ENCODE results near the gene ENTPD2.

Gene ENTPD2

DNA sequence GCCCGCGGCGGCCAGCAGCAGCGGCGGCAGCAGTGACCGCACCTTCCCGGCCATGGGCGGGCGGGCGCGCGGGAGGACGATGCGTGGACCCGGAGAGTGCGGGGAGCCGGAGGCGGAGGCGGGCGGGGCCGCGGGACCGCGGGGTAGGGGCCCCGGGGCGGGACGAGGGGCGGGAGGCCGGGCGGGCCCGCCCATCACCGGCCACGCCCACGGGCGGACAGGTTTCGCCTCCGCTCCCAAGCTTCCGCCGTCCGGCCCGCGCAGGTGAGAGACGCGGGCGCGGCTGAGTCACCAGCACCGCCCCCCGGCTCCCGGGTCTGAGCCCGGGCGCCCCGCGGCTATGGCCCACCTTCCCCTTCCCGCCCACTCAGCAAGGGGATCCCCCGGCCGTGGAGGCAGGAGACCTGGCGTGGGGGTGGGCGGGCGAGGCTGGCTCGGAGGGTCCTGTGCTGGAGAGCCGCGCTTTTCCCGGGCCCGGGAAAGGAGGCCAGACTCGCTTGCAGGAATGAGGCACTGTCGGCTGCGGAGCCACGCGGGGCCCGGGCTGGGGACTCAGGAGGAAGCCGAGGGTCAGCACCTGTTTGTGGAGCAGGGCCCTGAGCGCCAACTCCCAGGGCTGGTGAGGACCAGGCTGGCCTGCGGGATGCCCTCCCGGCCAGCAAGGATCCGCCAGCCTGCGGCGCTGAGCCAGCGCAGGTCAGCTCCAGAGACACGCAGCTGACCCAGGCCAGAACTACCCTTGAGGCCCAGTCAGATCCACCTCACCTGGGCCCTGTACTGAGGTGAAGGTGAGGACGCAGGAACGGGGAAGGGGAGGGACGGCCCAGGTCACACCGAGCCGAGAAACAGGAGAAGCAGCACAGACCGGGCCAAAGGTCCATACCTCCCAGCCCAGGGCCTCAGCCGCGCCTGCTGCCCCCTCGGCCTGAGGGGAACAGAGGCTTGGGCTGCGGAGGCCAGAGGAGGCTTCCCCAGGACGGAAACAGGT, at the start of gene ENTPD2:
Gene ENTPD2, minus strand, starts transcription at position 118 of the 988 bp plus-strand sequence. Its CDS starts 64 bp downstream, at position 54.
- Histone ChIP-seq H3K4me1 (ENCODE audit: insufficient read depth, low read length) (peaks cover 13% of the 10 kb centered on the region), H3K36me3 (ENCODE audit: insufficient read depth, low read length) (no peaks in the 10 kb centered on the region), H2AFZ (ENCODE audit: low read depth, low read length) (no peak within 1 kb of the TSS), H3K4me3 (ENCODE audit: low read length) (no peak within 1 kb of the TSS), H3K9me3 (ENCODE audit: low read length) (no peaks in the 10 kb centered on the region), H3K27me3 (ENCODE audit: insufficient read depth, low read length) (peaks cover 80% of the 10 kb centered on the region)

DNA sequence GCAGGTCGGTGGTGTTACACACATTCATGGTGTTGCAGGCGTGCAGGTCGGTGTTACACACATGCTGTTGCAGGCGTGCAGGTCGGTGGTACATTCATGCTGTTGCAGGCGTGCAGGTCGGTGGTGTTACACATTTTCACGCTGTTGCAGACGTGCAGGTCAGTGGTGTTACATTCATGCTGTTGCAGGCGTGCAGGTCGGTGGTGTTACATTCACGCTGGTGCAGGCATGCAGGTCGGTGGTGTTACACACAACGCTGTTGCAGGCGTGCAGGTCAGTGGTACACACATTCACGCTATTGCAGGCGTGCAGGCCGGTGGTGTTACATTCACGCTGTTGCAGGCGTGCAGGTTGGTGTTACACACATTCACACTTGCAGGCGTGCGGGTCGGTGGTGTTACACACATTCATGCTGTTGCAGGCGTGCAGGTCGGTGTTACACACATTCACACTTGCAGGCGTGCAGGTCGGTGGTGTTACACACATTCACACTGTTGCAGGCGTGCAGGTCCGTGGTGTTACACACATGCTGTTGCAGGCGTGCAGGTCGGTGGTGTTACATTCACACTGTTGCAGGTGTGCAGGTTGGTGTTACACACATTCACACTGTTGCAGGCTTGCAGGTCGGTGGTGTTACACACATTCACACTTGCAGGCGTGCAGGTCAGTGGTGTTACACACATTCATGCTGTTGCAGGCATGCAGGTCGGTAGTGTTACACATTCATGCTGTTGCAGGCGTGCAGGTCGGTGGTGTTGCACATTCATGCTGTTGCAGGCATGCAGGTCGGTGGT, 49.5 kb upstream of the ENTPD2 start:
- H3K27me3 ChIP-seq (ENCODE audit: insufficient read depth, low read length) = no peaks in the 10 kb centered on the region
- no peak overlapping the region for H3K4me3 ChIP-seq (ENCODE audit: low read length)
- H3K4me1 ChIP-seq (ENCODE audit: insufficient read depth, low read length) = no peaks in the 10 kb centered on the region
- H3K9me3 ChIP-seq (ENCODE audit: low read length) = peaks cover 21% of the 10 kb centered on the region
- H3K36me3 ChIP-seq (ENCODE audit: insufficient read depth, low read length) = peaks cover 78% of the 10 kb centered on the region
- no peak overlapping the region for H2AFZ ChIP-seq (ENCODE audit: low read depth, low read length)

DNA sequence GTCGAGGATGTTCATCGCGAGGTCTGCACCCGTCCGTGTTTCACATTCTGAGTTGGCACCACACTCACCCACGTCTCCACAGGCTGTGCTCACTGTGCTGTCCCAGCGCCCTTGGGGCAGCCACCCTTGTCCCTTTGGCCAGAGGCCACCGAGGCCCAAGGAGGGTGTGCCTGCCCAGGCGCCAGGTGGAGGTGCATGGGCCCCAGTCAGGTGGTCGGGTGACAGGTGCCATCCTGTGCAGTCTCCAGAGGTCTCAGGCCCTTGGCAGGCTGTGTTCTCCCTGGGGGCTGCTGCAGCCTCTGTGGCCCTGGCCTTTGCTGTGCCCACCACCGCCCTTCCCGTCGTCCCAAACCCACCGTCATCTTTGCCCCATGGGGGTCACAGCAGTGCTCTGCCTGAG, 45.4 kb upstream of the ENTPD2 start:
- H3K27me3 ChIP-seq (ENCODE audit: insufficient read depth, low read length) = no peaks in the 10 kb centered on the region

DNA sequence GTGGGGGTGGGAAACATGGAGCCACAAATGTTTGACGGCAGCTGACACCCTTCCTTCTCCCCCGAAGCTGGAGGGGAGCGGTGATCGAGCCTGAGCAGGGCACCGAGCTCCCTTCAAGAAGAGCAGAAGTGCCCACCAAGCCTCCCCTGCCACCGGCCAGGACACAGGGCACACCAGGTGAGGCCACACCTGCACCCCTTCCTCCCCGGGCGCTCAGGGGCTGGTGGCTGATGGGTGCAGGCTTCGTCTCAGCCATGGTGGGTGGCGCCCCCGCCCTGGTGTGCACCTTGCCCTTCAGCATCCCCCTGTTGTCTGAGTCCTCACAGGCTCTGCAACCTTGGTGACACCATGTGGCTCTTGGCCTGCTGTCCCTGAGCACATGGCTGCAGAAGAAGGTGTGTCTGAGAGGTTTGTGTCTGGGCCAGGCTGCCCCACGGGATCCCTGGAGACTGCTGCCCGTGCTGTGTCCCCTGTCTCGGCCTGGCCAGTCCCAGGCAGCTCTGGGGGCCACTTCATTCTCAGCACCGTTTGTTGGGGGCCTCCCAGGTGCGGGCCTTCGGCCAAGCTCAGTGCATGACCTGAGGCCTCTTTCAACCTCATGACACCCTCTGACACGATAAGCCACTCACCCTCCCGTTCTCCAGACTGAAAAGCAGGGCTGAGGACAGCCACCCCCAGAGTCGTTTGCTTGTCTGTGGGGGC, 44.1 kb upstream of the ENTPD2 start:
- H3K27me3 ChIP-seq (ENCODE audit: insufficient read depth, low read length) = no peaks in the 10 kb centered on the region
- no peak overlapping the region for H3K4me3 ChIP-seq (ENCODE audit: low read length)
- no peak overlapping the region for H2AFZ ChIP-seq (ENCODE audit: low read depth, low read length)
- peaks cover 65% of the 10 kb centered on the region for H3K36me3 ChIP-seq (ENCODE audit: insufficient read depth, low read length)
- H3K4me1 ChIP-seq (ENCODE audit: insufficient read depth, low read length) = no peaks in the 10 kb centered on the region
- H3K9me3 ChIP-seq (ENCODE audit: low read length) = peaks cover 16% of the 10 kb centered on the region

More for the DNA sequence above, 45.4 kb upstream of the ENTPD2 start:
- no peak overlapping the region for H2AFZ ChIP-seq (ENCODE audit: low read depth, low read length)
- H3K4me3 ChIP-seq (ENCODE audit: low read length) = no peak overlapping the region
- no peaks in the 10 kb centered on the region for H3K4me1 ChIP-seq (ENCODE audit: insufficient read depth, low read length)
- peaks cover 76% of the 10 kb centered on the region for H3K36me3 ChIP-seq (ENCODE audit: insufficient read depth, low read length)
- peaks cover 21% of the 10 kb centered on the region for H3K9me3 ChIP-seq (ENCODE audit: low read length)

DNA sequence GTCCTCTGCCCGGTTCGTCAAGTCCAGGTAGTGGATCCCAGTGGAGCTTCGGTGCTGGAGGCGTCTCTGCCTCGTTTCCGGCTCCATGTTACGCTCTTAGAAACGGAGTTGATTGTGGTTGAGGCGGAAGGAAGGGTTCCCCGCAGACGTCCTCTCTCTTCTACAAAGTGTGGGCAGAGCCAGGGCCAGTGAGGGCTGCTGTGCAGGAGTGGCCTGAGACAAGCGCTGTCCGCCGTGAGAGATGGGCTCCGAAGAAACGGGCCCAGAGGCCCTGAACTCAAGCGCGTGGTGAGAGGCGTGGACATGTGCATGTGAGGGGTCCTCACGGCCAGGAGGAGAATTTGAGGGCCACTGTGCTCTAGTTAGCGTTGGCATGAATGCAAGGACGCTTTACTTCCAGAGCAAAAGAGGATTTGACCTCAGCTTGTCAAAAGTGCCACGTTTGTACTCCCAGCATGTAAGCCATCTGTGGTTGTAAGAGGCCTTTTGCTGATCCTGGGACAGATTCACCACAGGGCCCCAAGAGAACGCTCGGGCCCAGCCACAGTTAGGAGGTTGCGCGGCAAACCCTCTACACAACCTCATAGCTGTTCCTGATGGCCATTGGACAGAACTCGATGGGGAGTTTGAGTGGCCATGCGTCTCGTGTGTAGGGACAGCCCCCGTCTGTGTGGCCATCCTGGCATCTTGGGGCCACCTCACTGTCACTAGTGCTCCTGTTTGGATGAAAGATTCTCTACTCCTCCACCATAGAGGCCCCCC, 43.1 kb upstream of the ENTPD2 start:
- H3K4me1 ChIP-seq (ENCODE audit: insufficient read depth, low read length) = no peaks in the 10 kb centered on the region

DNA sequence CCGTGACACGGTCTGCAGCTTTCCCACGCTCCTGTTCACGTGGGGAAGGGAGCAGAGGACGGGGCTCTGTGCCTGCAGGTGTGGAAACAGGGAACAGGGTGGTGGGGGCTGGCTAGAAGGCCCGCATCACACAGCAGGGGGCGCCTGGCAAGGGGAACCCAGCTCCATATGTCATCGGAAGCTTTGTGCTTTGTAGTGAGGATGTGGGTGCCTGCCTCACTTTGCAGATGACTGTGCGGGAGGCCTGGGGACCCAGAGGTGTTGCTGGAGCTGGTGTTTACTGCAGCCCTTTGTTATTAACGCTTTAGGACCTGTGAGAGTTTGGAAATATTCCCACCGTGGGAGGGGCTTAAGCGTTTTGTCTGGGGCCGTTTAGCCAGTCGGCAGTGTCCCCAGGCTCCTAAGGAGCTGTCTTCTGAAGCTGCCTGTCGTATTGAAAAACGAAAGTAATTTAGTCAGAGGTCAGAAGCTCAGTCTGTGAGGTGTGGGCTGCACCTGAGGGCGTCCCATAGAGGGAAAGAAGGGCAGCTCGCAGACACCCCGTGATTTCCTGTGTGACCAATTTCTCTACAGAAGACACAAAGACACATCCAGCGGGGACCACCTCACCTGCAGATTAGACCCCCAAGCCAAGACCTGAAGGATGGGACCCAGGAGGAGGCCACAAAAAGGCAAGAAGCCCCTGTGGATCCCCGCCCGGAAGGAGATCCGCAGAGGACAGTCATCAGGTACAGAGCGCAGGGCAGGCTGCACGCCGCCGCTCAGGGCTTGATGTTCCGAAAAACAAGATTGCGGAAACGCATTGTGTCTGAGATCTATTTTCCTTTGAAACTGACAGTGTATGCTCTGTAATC, 42.0 kb upstream of the ENTPD2 start:
- no peaks in the 10 kb centered on the region for H3K9me3 ChIP-seq (ENCODE audit: low read length)
- peaks cover 48% of the 10 kb centered on the region for H3K36me3 ChIP-seq (ENCODE audit: insufficient read depth, low read length)

More for the DNA sequence above, 43.1 kb upstream of the ENTPD2 start:
- H3K9me3 ChIP-seq (ENCODE audit: low read length) = peaks cover 6% of the 10 kb centered on the region
- H3K4me3 ChIP-seq (ENCODE audit: low read length) = no peak overlapping the region
- no peaks in the 10 kb centered on the region for H3K27me3 ChIP-seq (ENCODE audit: insufficient read depth, low read length)
- no peak overlapping the region for H2AFZ ChIP-seq (ENCODE audit: low read depth, low read length)
- H3K36me3 ChIP-seq (ENCODE audit: insufficient read depth, low read length) = peaks cover 58% of the 10 kb centered on the region

DNA sequence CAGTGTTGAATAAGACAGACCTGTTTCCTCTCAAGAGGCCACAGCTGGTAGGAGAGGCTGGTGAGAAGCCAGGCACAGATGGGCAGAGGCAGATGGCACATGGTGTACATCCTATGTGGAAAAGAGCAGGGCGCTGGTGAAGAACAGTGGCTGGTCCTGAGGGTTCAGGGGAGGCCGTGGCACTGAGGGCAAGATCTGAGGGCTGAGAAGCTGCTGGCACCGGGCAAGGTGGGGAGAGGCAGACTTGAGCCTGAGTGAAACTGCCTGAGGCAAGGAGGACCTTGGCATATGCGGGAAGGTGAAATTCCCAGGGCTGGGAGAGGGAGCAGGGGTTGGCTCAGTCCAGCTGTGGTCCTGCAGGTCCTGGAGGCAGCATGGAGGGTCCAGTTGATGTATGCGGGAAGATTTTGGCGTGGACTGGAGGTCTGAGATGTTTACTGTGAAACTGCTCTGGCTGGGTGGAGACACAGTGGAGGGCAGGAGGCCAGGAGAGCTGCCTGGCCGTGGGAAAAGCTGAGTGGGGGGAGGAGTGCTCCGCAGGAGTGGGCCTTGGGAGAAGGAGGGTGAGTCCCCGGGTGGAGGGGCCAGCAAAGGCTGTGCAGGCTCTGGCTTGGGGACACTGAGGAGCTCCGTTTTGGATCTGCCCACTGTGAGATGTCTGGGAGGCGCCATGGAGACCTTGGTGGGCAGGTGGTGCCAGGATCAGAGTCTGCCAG, 35.5 kb upstream of the ENTPD2 start:
- no peak overlapping the region for H2AFZ ChIP-seq (ENCODE audit: low read depth, low read length)
- no peaks in the 10 kb centered on the region for H3K27me3 ChIP-seq (ENCODE audit: insufficient read depth, low read length)
- no peaks in the 10 kb centered on the region for H3K9me3 ChIP-seq (ENCODE audit: low read length)

More for the DNA sequence above, 42.0 kb upstream of the ENTPD2 start:
- Histone ChIP-seq H2AFZ (ENCODE audit: low read depth, low read length) (no peak overlapping the region), H3K4me3 (ENCODE audit: low read length) (no peak overlapping the region), H3K4me1 (ENCODE audit: insufficient read depth, low read length) (no peaks in the 10 kb centered on the region), H3K27me3 (ENCODE audit: insufficient read depth, low read length) (no peaks in the 10 kb centered on the region)

DNA sequence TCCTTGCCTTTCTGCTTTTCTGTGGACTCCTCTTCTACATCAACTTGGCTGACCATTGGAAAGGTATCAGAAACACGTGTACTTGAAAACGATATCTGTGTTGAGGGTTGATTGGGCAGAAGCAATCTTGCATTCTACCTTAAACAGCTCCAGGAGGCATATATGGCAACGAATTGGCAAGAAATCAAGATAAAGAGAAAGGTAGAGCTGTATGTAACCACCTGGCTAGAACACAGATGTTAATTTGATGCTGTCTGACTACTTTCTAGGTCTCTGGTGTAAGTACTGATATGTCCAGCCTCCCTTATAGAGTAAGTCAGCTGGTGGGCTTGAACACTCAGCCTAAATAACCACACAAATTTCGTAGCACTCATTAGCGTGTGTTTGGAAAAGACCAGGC, 34.3 kb upstream of the ENTPD2 start:
- Histone ChIP-seq H3K4me1 (ENCODE audit: insufficient read depth, low read length) (peaks cover 20% of the 10 kb centered on the region), H3K4me3 (ENCODE audit: low read length) (peak overlapping the region; percentile 72), H2AFZ (ENCODE audit: low read depth, low read length) (no peak overlapping the region), H3K9me3 (ENCODE audit: low read length) (no peaks in the 10 kb centered on the region), H3K27me3 (ENCODE audit: insufficient read depth, low read length) (peaks cover 8% of the 10 kb centered on the region), H3K36me3 (ENCODE audit: insufficient read depth, low read length) (peaks cover 11% of the 10 kb centered on the region)

More for the DNA sequence above, 35.5 kb upstream of the ENTPD2 start:
- Histone ChIP-seq H3K36me3 (ENCODE audit: insufficient read depth, low read length) (peaks cover 11% of the 10 kb centered on the region), H3K4me3 (ENCODE audit: low read length) (no peak overlapping the region), H3K4me1 (ENCODE audit: insufficient read depth, low read length) (peaks cover 15% of the 10 kb centered on the region)

DNA sequence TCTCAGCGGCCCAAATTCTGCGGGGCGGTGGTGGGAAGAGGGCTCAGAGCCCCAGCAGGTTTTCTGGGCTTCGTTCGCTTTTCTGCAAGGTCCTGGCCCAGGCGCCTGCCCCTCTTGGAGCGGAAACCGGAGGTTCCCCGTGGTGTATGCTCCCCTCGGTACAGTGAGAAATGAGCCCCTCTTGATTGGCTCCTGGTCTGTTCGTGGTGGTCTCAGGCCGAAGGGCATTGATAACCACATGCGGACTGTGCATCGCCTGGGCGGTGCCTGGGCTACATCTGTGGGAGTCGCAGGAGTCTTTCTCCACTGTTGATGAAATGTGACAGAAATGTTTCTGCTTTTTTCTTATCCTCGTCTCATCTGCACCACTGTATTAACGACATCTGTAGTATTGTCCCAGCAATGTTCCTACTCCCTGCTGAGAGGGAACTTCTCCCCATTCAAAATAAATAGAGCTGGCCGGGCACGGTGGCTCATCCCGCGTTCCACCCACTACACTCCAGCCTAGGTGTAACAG, 33.6 kb upstream of the ENTPD2 start:
- H3K27me3 ChIP-seq (ENCODE audit: insufficient read depth, low read length) = peaks cover 14% of the 10 kb centered on the region
- no peaks in the 10 kb centered on the region for H3K9me3 ChIP-seq (ENCODE audit: low read length)
- H2AFZ ChIP-seq (ENCODE audit: low read depth, low read length) = peak overlapping the region; percentile 79
- peaks cover 9% of the 10 kb centered on the region for H3K36me3 ChIP-seq (ENCODE audit: insufficient read depth, low read length)
- H3K4me1 ChIP-seq (ENCODE audit: insufficient read depth, low read length) = peaks cover 20% of the 10 kb centered on the region
- peak overlapping the region; percentile 72 for H3K4me3 ChIP-seq (ENCODE audit: low read length)

DNA sequence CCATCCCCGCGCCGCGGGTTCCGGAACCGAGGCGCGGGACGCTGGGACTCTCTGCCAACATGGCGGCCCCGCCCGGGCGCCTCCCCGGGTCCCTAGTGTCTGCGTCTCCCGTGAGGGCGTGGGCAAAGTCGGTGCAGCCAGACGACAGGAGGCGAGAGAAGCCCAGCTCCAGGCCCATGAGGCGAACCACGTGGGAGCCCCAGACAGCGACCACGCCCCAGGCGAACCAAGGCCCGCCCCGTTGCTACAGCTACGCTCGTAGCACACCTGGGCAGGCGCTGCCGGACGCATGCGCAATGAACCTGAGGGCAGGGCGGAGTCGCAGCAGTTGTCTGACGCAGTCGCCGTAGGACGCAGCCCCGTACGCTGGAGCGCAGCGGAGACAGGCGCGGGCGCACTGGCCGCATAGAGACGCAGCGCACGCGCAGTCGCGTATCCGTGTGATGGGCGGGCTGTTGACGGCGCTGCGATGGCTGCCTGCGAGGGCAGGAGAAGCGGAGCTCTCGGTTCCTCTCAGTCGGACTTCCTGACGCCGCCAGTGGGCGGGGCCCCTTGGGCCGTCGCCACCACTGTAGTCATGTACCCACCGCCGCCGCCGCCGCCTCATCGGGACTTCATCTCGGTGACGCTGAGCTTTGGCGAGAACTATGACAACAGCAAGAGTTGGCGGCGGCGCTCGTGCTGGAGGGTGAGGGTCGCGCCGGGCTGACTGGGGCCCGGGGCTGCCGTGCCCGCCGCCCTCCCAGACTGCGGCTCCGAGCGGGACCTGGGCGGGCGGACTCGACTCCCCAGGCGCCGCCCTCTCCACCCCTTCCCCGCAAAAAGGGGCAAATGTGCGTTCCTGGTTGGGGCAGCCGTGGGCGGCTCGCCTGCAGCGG, 32.9 kb upstream of the ENTPD2 start, which contains the start of gene MAN1B1:
Gene MAN1B1, plus strand, starts transcription at position 455 of the 878 bp plus-strand sequence. Its CDS starts 15 bp downstream, at position 470.
- peaks cover 20% of the 10 kb centered on the region for H3K4me1 ChIP-seq (ENCODE audit: insufficient read depth, low read length)
- H3K4me3 ChIP-seq (ENCODE audit: low read length) = peak within 1 kb of the TSS; percentile 72
- peaks cover 21% of the 10 kb centered on the region for H3K27me3 ChIP-seq (ENCODE audit: insufficient read depth, low read length)
- H2AFZ ChIP-seq (ENCODE audit: low read depth, low read length) = peak within 1 kb of the TSS; percentile 79
- H3K9me3 ChIP-seq (ENCODE audit: low read length) = no peaks in the 10 kb centered on the region
- H3K36me3 ChIP-seq (ENCODE audit: insufficient read depth, low read length) = peaks cover 9% of the 10 kb centered on the region

All from neuron (in vitro differentiated cells).